C4-2B (cell line): ENCODE measurements around the gene FAHD2A.
"Not testable (repeated sequence)": the region's sequence is repeated elsewhere in the genome, so short reads cannot be mapped to it uniquely, and the experiment has no call there.

Experiments
- CTCF ChIP-seq: fragments of 450-650 bp; conservative IDR thresholded peaks from 2 replicates; pipeline ENCODE4 v1.5.1; 2017; ENCODE audit warnings: mild to moderate bottlenecking
- ZFX ChIP-seq: fragments of 450-650 bp; IDR thresholded peaks from 2 replicates; pipeline ENCODE4 v1.6.1; 2017

DNA sequence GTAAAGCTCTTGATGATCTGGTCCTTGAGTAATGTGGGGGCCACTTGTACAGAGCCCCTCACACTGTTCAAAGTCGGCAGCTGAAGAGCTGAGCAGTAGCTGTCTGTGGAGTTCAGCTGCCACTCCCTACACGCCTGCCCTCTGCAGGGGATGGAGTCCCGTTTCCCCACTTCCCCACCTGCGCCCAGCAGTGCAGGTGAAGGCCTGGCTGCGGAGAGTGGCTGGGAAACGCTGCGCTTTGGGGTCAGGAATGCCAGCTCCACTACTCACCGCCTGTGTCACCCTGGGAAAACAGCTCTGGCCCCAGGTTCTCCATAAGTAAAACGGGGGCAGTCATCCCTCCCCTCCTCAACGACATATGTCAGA lies 521 bp upstream of the FAHD2A start:
- TF ChIP-seq CTCF, ZFX: not testable (repeated sequence)
